CD4-positive, alpha-beta T cell treated with Interleukin-2 at 100 ng/mL for 4 hours (primary cell): ENCODE data around the gene EPHA3.

Source experiments
- DNase-seq: peaks from one replicate; pipeline ENCODE4 v3.0.0-alpha.2; 2020; ENCODE audit warnings: low spot score

EPHA3 gene

GRCh38 chr3:89455240-89455639 lies 347.8 kb downstream of the EPHA3 start:
- DNase-seq: no peak

DNA sequence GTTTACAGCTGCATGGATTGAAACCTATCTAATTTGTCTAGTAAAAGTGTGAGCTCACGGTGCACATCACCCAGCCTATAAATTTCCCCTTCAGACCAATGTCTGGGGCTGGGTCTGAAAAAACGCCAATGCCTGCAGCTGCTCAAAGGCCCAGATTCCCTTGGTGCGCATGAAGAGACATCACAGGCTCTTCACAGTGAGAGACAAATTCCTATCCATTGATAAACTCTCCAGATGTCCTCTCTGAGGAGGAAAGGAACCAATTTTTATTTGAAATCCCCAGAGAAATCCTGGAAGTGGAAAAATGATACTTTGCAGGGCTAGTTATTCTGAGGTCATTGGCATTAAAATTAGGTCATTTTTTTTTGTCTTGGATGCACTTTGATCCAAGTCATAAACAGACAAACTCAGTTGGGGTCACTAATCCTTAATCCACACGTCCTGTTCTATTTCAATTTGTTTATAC lies 360.5 kb downstream of the EPHA3 start:
- DNase-seq: no peak

DNA sequence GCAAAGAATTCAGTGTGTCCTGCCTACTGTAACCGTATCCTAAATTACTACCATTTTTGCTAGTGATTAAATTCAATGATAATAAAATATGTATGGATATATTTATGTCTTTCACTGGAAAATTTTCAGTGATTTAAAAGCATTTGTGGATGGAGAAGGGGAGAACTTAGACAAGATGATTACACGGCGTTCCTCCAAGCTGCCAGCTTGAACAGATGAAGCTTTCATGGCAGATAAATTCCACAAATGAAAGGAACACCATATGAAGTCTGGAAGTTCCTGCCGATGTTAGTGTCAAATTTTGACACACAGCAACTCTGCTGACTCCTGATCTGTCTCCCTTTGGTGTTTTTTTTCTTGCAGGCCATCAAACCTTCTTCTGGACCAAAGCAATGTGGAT lies 364.7 kb downstream of the EPHA3 start:
- DNase-seq: no peak

GRCh38 chr3:89474333-89475130 lies 367.1 kb downstream of the EPHA3 start:
- DNase-seq: no peak

GRCh38 chr3:89488800-89489580 lies 381.6 kb downstream of the EPHA3 start:
- DNase-seq: no peak

- DNase-seq: no peak
Observed at GRCh38 chr3:89490129-89490528, 382.7 kb downstream of the EPHA3 start.

- no peak for DNase-seq
Observed at GRCh38 chr3:89494734-89495133, 387.3 kb downstream of the EPHA3 start.

DNA sequence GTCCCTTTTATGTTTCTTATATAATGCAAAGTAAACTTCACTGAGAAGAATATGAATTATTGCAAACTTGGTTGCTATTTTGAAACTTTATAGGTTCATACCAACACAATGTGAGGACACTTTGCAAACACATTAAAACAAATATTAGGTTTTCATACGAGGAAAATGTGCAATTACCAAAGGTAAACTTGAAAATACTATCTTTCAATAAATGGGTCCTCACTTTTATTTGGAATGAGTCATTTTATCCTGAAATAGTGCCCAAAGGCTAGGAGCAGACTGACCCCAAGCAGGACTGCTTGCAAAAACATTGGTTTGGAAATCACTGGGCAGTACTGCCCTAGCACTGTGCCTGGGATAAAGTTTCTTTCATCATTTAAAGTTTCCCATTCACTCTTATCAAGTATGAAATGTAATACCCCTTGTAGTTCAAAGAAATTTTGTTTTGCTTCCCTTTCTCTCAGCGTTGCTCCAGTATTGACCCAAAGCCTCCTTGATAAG lies 396.5 kb downstream of the EPHA3 start:
- DNase-seq: no peak

DNA sequence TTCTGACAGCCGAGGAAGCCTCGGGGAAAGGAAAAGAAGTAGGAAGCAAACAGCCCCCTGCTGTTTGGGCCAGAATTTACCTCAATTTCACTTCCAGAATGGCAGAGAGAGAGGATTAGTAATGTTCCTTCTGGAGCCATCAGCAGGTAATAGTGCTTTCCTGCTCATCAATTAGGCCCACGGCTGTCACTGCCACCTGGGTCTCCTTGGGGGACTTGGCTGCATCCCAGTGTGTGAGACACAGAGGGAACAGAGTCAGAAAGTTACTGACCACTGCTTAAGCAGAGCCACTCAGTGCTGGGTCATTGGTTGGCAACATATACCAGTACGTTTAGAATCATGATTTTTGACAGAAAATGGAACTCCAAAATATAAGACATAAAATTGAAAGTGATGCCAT lies 397.0 kb downstream of the EPHA3 start:
- DNase-seq: no peak

- no peak for DNase-seq
Observed at GRCh38 chr3:89506462-89507103, 399.2 kb downstream of the EPHA3 start.

DNA sequence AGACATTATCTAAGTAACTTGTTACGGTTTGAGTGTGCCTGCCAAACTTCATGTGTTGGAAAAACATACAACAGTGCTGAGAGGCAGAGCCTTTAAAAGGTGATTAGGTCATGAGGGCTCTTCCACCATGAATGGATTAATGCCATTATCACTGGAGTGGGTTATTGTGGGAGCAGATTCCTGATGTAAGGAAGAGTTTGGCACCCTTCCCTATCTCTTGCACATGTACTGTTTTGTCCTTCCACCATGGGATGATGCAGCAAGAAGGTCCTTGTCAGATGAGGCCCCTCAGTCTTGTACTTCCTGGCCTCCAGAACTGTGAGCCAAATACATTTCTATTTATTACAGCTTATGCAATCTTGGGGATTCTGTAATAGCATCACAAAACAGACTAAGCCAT lies 413.9 kb downstream of the EPHA3 start:
- DNase-seq: no peak

GRCh38 chr3:89522155-89522554 lies 414.7 kb downstream of the EPHA3 start:
- DNase-seq: no peak

DNA sequence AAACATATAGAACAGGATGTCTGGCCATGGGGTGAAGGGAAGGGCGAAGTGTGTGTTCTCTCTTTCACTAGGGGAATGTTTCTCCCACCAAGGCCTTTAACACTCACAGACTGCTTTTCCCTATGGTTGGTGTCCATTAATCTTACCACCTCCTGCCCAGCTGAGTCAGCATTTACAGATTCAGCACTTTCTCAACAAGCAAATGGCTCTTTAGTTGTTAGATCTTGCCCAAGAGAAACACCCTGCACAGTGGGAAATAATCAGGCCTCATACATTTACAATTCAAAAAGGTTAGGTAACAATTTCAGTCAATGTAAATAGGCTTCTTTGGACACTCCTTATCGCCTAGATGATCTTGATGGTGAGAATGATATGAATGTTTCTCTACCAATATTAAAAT lies 418.2 kb downstream of the EPHA3 start:
- DNase-seq: no peak

DNA sequence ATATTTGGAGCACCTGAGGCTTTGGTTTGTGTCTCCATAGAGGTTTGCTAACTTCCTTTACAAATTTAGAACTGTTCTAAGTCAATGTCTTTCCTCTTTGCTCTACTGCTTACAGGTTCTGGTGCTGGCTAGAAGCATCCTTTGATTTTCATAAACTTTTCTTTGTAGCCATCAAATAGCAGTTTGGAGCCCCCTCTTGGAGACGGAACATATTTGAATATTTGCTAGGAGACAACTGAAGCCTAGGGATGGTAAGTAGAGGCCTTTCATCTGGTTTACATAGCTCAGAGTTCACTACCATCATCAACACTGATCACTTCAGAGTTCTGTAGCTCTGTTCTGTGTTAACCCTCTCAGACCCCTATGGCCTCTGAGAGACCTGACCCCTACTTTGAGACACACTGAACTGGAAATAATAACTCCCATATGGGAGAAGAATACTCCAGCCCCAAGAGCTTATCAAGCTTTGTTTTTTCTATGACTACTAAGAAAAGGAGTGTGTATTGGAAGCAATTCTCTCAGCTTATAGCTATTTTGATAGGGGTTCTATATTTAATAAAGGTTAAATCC lies 420.4 kb downstream of the EPHA3 start:
- DNase-seq: no peak
